ENCODE results near the gene FBXO47. TPM values are rescaled to one million over a fixed set of nuclear protein-coding genes. Genes with fewer than 3 reads are reported as not detected.

The FBXO47 gene
- total and polyA plus RNA-seq, 12 donors: not detected

DNA sequence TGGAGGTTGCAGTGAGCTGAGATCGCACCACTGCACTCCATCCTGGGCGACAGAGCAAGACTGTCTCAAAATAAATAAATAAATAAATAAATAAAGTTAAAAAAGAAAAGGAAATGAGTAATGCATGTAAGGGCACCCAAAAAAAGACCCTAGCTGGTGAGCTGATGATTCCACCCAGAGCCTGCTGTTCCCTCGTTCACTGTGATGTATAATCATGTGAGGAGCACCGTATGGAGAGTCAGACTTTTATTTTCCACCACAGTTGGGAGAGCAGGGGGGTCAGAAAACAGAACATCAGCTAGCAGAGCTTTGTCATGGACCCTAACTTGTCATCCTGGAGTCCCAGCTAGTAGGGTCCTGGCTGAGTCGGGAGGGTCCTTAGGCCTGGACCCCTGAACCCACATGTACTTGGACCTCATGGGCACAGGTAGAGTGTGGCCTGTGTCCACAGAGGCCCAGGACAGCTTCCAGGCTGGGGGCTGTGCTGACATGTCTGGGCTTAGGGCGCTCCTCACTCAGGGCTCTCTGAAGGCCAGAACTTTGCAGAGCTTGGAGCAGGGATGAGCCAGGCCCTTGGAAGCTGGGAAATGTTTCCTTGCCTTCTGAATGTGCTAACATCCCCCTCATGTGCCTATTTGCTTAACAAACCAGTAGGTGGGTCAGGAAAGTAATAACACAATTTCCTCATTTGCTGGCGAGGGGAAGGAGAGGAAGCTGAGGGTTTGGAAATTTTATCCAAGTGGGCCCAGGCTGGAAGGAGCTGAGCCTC lies 60.6 kb downstream of the FBXO47 start:
- peaks cover 0 to 11% of the 10 kb centered on the region in 2 donors for H3K4me1 ChIP-seq (replicated peaks in 1 of 2)
- TF ChIP-seq POLR2A (IDR thresholded peaks at IDR 0.05): no peak
- H3K36me3 ChIP-seq (replicated peaks in 1 of 2): peaks cover 0 to 29% of the 10 kb centered on the region in 2 donors
- 72 to 82% (median 79%) methylated on average over 5 to 7 of the region's 7 CpGs for WGBS, 4 donors
- intact Hi-C loops (cut with DNase I): no loop called here
- H3K27ac ChIP-seq: peak overlapping the region in 1 of 5 donors; percentile 63
- no peak overlapping the region for H3K4me3 ChIP-seq
- H3K27me3 ChIP-seq: no peaks in the 10 kb centered on the region
- no peak for DNase-seq
- H3K9me3 ChIP-seq (replicated peaks in 1 of 3): no peaks in the 10 kb centered on the region

DNA sequence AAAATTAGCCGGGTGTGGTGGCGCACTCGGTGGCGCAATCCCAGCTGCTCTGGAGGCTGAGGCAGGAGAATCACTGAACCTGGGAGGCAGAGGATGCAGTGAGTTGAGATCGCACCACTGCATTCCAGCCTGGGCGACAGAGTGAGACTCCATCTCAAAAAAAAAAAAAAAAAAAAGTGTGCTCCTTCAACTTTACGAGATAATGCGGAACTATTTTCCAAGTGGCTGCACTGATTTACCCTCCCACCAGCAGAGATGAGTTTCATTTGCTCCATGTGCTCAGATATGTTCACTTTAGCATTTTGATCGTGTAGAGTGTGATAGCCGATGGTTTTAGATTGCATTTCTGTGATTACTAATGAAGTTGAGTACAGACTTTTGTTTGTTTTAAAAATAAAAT lies 61.8 kb downstream of the FBXO47 start:
- Histone ChIP-seq H3K4me1 (replicated peaks in 1 of 2) (peaks cover 0 to 23% of the 10 kb centered on the region in 2 donors), H3K9me3 (replicated peaks in 1 of 3) (no peaks in the 10 kb centered on the region), H3K27me3 (no peaks in the 10 kb centered on the region), H3K36me3 (replicated peaks in 1 of 2) (peaks cover 0 to 29% of the 10 kb centered on the region in 2 donors), H3K27ac (no peak overlapping the region), H3K4me3 (no peak overlapping the region)
- WGBS, 4 donors: 90 to 97% (median 96%) methylated on average over 10 of the region's 10 CpGs
- TF ChIP-seq POLR2A (IDR thresholded peaks at IDR 0.05): no peak
- TF ChIP-seq, protein P1, sequence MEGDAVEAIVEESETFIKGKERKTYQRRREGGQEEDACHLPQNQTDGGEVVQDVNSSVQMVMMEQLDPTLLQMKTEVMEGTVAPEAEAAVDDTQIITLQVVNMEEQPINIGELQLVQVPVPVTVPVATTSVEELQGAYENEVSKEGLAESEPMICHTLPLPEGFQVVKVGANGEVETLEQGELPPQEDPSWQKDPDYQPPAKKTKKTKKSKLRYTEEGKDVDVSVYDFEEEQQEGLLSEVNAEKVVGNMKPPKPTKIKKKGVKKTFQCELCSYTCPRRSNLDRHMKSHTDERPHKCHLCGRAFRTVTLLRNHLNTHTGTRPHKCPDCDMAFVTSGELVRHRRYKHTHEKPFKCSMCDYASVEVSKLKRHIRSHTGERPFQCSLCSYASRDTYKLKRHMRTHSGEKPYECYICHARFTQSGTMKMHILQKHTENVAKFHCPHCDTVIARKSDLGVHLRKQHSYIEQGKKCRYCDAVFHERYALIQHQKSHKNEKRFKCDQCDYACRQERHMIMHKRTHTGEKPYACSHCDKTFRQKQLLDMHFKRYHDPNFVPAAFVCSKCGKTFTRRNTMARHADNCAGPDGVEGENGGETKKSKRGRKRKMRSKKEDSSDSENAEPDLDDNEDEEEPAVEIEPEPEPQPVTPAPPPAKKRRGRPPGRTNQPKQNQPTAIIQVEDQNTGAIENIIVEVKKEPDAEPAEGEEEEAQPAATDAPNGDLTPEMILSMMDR (IDR thresholded peaks at IDR 0.05): no peak
- no peak for DNase-seq
- intact Hi-C loops (cut with DNase I): no loop called here

DNA sequence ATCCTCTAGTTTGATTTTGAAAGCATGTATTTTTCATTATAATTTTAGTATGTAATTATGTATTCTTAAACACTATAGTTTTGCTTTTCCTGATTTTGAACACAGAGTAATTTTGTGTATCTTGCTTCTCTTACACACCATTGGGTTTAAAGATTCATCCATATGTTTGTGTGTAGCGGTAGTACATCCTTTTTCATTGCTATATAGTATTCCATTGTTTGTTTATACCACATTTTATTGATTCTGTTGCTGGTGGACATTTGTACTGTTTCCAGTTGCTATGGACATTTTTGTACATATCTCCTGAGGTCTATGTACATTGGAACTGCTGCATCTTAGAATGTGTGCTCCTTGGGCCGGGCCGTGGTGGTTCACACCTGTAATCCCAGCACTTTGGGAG lies 62.3 kb downstream of the FBXO47 start:
- Histone ChIP-seq H3K27ac (no peak overlapping the region), H3K9me3 (replicated peaks in 1 of 3) (no peaks in the 10 kb centered on the region), H3K4me1 (replicated peaks in 1 of 2) (peaks cover 0 to 28% of the 10 kb centered on the region in 2 donors), H3K27me3 (no peaks in the 10 kb centered on the region), H3K36me3 (replicated peaks in 1 of 2) (peaks cover 0 to 25% of the 10 kb centered on the region in 2 donors), H3K4me3 (no peak overlapping the region)
- intact Hi-C loops (cut with DNase I): no loop called here
- WGBS, 4 donors: 94 to 100% (median 97%) methylated on average over 3 of the region's 3 CpGs
- TF ChIP-seq POLR2A (IDR thresholded peaks at IDR 0.05): no peak
- TF ChIP-seq, protein P1 (IDR thresholded peaks at IDR 0.05): no peak
- no peak for DNase-seq

DNA sequence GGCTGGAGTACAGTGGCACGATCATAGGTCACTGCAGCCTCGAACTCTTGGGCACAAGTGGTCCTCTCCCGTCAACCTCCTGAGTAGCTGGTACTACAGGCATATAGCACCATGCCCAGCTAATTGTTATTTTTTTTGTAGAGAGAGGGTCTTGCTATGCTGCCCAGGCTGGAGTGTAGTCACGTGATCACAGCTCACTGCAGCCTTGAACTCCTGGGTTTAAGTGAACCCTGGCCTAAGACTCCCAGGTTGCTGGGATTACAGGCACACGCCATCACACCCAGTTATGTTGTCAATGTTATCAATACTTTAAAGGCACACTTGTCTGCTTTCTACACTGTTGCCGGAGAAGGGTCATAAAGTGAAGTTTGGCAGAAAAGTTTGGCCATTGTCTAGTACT lies 63.8 kb downstream of the FBXO47 start:
- intact Hi-C loops (cut with DNase I): no loop called here
- WGBS, 4 donors: 93 to 97% (median 96%) methylated on average over 5 to 6 of the region's 6 CpGs

DNA sequence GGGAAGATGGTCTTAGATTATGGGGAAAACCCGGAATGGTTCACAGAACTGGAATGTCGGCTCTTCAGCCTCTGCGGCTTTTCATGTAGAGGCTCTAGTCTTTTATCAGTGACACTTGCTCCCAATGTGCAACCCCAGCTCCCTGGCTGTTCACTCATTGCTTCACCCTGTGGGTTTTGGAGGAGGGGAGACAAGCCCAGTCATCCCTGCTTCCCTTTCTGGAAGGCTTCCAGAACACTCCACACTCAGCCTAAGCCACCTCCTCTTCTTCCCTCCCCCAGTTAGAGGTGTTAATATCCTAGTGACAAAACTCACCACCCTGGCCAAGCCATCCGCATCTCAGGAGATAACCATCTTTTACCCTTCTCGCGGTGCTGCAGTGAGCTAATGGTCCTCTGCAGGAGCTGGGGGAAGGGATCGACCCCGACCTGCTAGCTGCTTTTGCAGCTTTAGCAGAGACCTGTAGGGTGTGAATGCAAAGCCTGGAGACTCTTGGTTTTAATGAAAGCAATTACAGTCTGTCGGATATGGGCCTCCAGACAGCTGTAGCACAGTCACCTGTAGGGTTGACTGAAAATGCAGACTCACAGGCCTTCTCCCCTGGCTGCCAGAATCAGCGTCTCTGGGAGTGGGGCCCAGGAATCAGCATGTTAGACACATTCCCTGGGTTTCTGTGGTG lies 66.1 kb downstream of the FBXO47 start:
- intact Hi-C loops (cut with DNase I): no loop called here
- Histone ChIP-seq H3K36me3 (replicated peaks in 1 of 2) (peaks cover 0 to 44% of the 10 kb centered on the region in 2 donors), H3K27me3 (no peaks in the 10 kb centered on the region), H3K9me3 (replicated peaks in 1 of 3) (no peaks in the 10 kb centered on the region), H3K4me3 (no peak overlapping the region), H3K4me1 (replicated peaks in 1 of 2) (peaks cover 23 to 54% of the 10 kb centered on the region in 2 donors), H3K27ac (peak overlapping the region in 2 of 5 donors; percentile 57 to 70)
- WGBS, 4 donors: 47 to 53% (median 48%) methylated on average over 10 of the region's 10 CpGs
- TF ChIP-seq POLR2A (IDR thresholded peaks at IDR 0.05): no peak
- TF ChIP-seq, protein P1 (IDR thresholded peaks at IDR 0.05): no peak
- DNase-seq: peak in 6 of 7 donors; percentile 50 to 72 (median 64)

More for the DNA sequence above, 63.8 kb downstream of the FBXO47 start:
- DNase-seq: no peak
- Histone ChIP-seq H3K4me1 (replicated peaks in 1 of 2) (peaks cover 9 to 42% of the 10 kb centered on the region in 2 donors), H3K27me3 (no peaks in the 10 kb centered on the region), H3K9me3 (replicated peaks in 1 of 3) (no peaks in the 10 kb centered on the region), H3K27ac (no peak overlapping the region), H3K36me3 (replicated peaks in 1 of 2) (peaks cover 0 to 35% of the 10 kb centered on the region in 2 donors), H3K4me3 (no peak overlapping the region)
- TF ChIP-seq POLR2A (IDR thresholded peaks at IDR 0.05): no peak

All from adrenal gland (tissue), 12 donors.